Testis (tissue), 2 donors: ENCODE measurements around the gene ADAMTS6.

Source experiments
- CTCF ChIP-seq, 3 experiments: fragments of 450-650 bp in 2 of 3; fragments of 200-600 bp in 1 of 3; sonication (generic) in 1 of 3; IDR thresholded peaks; one replicate each; pipeline ENCODE4 v1.5.1; 2016 to 2019; ENCODE audit warnings: antibody characterized with exemption in 3 of 3, mild to moderate bottlenecking in 2 of 3, moderate library complexity in 1 of 3
- POLR2A ChIP-seq: fragments of 450-650 bp; IDR thresholded peaks from one replicate; pipeline ENCODE4 v1.6.1; 2017; ENCODE audit warnings: antibody characterized with exemption, mild to moderate bottlenecking, moderate library complexity

GRCh38 chr5:65341835-65342234, 139.9 kb downstream of the ADAMTS6 start:
- TF ChIP-seq POLR2A (no peak), CTCF (IDR thresholded peaks at IDR 0.05) (no peak)
